LNCAP (cell line): Measurements from ENCODE around the gene FHIT.

Experiments
- CTCF ChIP-seq: fragments of 450-650 bp; IDR thresholded peaks from 2 replicates; pipeline ENCODE4 v1.5.1; 2017; ENCODE audit warnings: mild to moderate bottlenecking

Gene FHIT

DNA sequence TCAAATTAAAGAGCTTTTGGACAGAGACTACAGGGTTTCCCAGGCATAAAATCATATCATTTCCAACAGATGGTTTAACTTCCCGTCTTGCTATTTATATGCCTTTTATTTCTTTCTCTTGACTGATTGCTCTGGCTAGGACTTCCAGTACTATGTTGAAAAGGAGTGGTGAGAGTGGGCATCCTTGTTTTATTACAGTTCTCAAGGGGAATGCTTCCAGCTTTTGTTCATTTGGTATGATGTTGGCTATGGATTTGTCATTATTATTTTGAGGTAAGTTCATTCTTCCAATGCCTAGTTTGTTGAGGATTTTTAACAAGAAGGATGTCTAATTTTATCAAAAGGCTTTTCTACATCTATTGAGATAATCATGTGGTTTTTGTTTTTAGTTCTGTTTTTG, 1304.9 kb downstream of the FHIT start:
- TF ChIP-seq CTCF, result no peak

- no peak for TF ChIP-seq CTCF
Measured at GRCh38 chr3:59940718-59941117, 1310.5 kb downstream of the FHIT start.

- no peak for TF ChIP-seq CTCF
Measured at GRCh38 chr3:59939826-59940426, 1311.3 kb downstream of the FHIT start.

- no peak for TF ChIP-seq CTCF
Measured at GRCh38 chr3:59938828-59939227, 1312.4 kb downstream of the FHIT start.

DNA sequence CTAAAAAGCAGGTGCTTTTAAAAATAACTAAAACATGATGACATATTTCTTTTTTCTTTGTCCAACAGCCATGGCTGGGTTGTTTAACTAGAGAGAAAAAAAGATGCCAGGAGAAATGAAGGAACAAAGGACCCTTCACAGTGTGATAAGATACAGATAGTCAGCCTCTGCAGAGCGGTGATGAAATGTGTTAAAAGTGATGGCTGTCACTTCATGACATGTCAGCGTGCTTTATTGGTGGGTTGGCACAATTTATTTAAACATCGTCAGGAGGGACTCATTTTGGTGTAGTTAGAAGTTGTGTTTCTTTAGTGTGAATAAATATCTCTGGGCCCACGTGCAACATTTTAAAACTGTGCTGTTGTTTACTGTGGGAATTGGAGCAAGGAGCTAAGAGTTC, 1314.1 kb downstream of the FHIT start:
- TF ChIP-seq CTCF, result no peak

GRCh38 chr3:59936472-59936871, 1314.8 kb downstream of the FHIT start:
- TF ChIP-seq CTCF, result no peak

GRCh38 chr3:59935025-59935424, 1316.2 kb downstream of the FHIT start:
- TF ChIP-seq CTCF, result no peak

GRCh38 chr3:59930170-59930569, 1321.1 kb downstream of the FHIT start:
- TF ChIP-seq CTCF, result no peak
